Ishikawa (cell line): ENCODE data around the gene GPC6.

Experiments used
- CEBPB ChIP-seq: IDR thresholded peaks from 2 replicates; pipeline ENCODE4 v1.6.1; 2012
- CREB1 ChIP-seq: IDR thresholded peaks from 2 replicates; pipeline ENCODE4 v1.6.1; 2012; ENCODE audit warnings: low read depth
- EGR1 ChIP-seq: IDR thresholded peaks from 2 replicates; pipeline ENCODE4 v1.6.1; 2012
- EP300 ChIP-seq: IDR thresholded peaks from 2 replicates; pipeline ENCODE4 v1.6.1; 2012; ENCODE audit warnings: borderline replicate concordance
- FOXM1 ChIP-seq: IDR thresholded peaks from 2 replicates; pipeline ENCODE4 v1.6.1; 2012; ENCODE audit warnings: low read depth, borderline replicate concordance
- MAX ChIP-seq: IDR thresholded peaks from 2 replicates; pipeline ENCODE4 v1.6.1; 2012
- NFIC ChIP-seq: IDR thresholded peaks from 2 replicates; pipeline ENCODE4 v1.6.1; 2012
- RAD21 ChIP-seq: IDR thresholded peaks from 2 replicates; pipeline ENCODE4 v1.6.1; 2012; ENCODE audit warnings: low read depth
- REST ChIP-seq: IDR thresholded peaks from 2 replicates; pipeline ENCODE4 v1.6.1; 2012; ENCODE audit warnings: low read depth, mild to moderate bottlenecking
- TAF1 ChIP-seq: IDR thresholded peaks from 2 replicates; pipeline ENCODE4 v1.6.1; 2012; ENCODE audit warnings: low read depth, mild to moderate bottlenecking
- TCF12 ChIP-seq: IDR thresholded peaks from 2 replicates; pipeline ENCODE4 v1.6.1; 2012; ENCODE audit warnings: low read depth
- USF1 ChIP-seq: IDR thresholded peaks from 2 replicates; pipeline ENCODE4 v1.6.1; 2012
- YY1 ChIP-seq: IDR thresholded peaks from 2 replicates; pipeline ENCODE4 v1.6.1; 2012; ENCODE audit warnings: low read depth
- ZBTB7A ChIP-seq: IDR thresholded peaks from 2 replicates; pipeline ENCODE4 v1.6.1; 2012; ENCODE audit warnings: low read depth

GRCh38 chr13:93878675-93879074 is 652.1 kb downstream of the GPC6 start:
- no peak for TF ChIP-seq YY1
- TF ChIP-seq ZBTB7A: no peak
- no peak for TF ChIP-seq TAF1
- TF ChIP-seq RAD21: no peak
- TF ChIP-seq EP300: no peak
- TF ChIP-seq MAX: no peak
- no peak for TF ChIP-seq REST
- no peak for TF ChIP-seq CEBPB
- no peak for TF ChIP-seq TCF12
- TF ChIP-seq FOXM1: no peak
- TF ChIP-seq CREB1: no peak
- no peak for TF ChIP-seq NFIC
- no peak for TF ChIP-seq EGR1
- no peak for TF ChIP-seq USF1
